Uterus (tissue), 4 donors: Measurements from ENCODE around the gene SMIM31. TPM values are rescaled to one million over a fixed set of nuclear protein-coding genes. Genes with fewer than 3 reads are reported as not detected.

Source experiments
- DNase-seq, 2 donors: peaks; one replicate each; pipeline ENCODE4 v3.0.0-alpha.2; 2019 to 2020
- H3K27ac ChIP-seq, 2 donors: fragments of 200-600 bp; sonication (generic); 1 replicate in 1 of 2; 2 replicates in 1 of 2; pipeline ENCODE4 v1.5.1; 2016 to 2018
- H3K27me3 ChIP-seq, 2 donors: fragments of 200-600 bp; sonication (generic); one replicate each; pipeline ENCODE4 v1.5.1; 2018 to 2019; ENCODE audit warnings: control low read depth in 1 of 2
- H3K36me3 ChIP-seq, 2 donors: fragments of 200-600 bp; sonication (generic); one replicate each; pipeline ENCODE4 v1.5.1; 2019; ENCODE audit warnings: control low read depth in 1 of 2
- H3K4me1 ChIP-seq, 2 donors: fragments of 200-600 bp; sonication (generic); one replicate each; pipeline ENCODE4 v1.5.1; 2018 to 2019; ENCODE audit warnings: control low read depth in 1 of 2
- H3K4me3 ChIP-seq, 2 donors: fragments of 200-600 bp; sonication (generic); 1 replicate in 1 of 2; 2 replicates in 1 of 2; pipeline ENCODE4 v1.5.1; 2018 to 2019; ENCODE audit warnings: mild to moderate bottlenecking in 1 of 2
- H3K9me3 ChIP-seq, 2 donors: fragments of 200-600 bp; sonication (generic); one replicate each; pipeline ENCODE4 v1.5.1; 2019; ENCODE audit warnings: control low read depth in 1 of 2
- CTCF ChIP-seq, 4 experiments: fragments of 200-600 bp in 2 of 4; fragments of 450-650 bp in 2 of 4; sonication (generic) in 2 of 4; IDR thresholded peaks; one replicate each; pipeline ENCODE4 v1.5.1; 2016 to 2019; ENCODE audit warnings: antibody characterized with exemption in 4 of 4, mild to moderate bottlenecking in 2 of 4, moderate library complexity in 1 of 4
- POLR2A ChIP-seq, 2 donors: fragments of 450-650 bp; IDR thresholded peaks; one replicate each; pipeline ENCODE4 v1.6.1; 2016; ENCODE audit warnings: antibody characterized with exemption in 2 of 2, mild to moderate bottlenecking in 1 of 2, moderate library complexity in 1 of 2
- intact Hi-C: fragments of 100-400 bp; cut with DNase I; formaldehyde crosslinking; loops from one replicate; pipeline ENCODE4 v1.15.1; 2023; ENCODE audit warnings: low total_unique reads
- small RNA-seq: library from RNA; depleted of rRNA; stranded (forward); fragments of <200 nt; gene quantifications from one replicate; pipeline ENCODE3, GENCODE V24; 2016
- total RNA-seq, 4 donors: library from RNA; depleted of rRNA in 3 of 4; stranded (reverse); fragments of >200 nt in 3 of 4; gene quantifications; one replicate each; pipeline versions ENCODE4 v1.1.0 to v1.2.4, GENCODE V29; 2014 to 2023
- donor health status: DM: yes; HTN: yes; CAD: no.

SMIM31 gene
- total RNA-seq, 4 donors from 2014 or later, result not detected

- intact Hi-C loops, result no loop called here
- TF ChIP-seq POLR2A (IDR thresholded peaks at IDR 0.05), result no peak
- no peak for TF ChIP-seq CTCF (IDR thresholded peaks at IDR 0.05)
These were observed 93.1 kb downstream of the SMIM31 start for GRCh38 chr4:164847016-164847415.

GRCh38 chr4:164847967-164848649, 94.2 kb downstream of the SMIM31 start:
- Histone ChIP-seq H3K9me3 (no peaks in the 10 kb centered on the region), H3K4me3 (no peak overlapping the region), H3K27ac (no peak overlapping the region), H3K4me1 (no peaks in the 10 kb centered on the region), H3K27me3 (no peaks in the 10 kb centered on the region), H3K36me3 (no peaks in the 10 kb centered on the region)
- no peak for TF ChIP-seq POLR2A (IDR thresholded peaks at IDR 0.05)
- no peak for TF ChIP-seq CTCF (IDR thresholded peaks at IDR 0.05)
- DNase-seq, result no peak
- intact Hi-C loops, result no loop called here

More at GRCh38 chr4:164847016-164847415, 93.1 kb downstream of the SMIM31 start:
- Histone ChIP-seq H3K4me3 (no peak overlapping the region), H3K27me3 (no peaks in the 10 kb centered on the region), H3K9me3 (no peaks in the 10 kb centered on the region), H3K36me3 (no peaks in the 10 kb centered on the region), H3K27ac (no peak overlapping the region), H3K4me1 (no peaks in the 10 kb centered on the region)
- no peak for DNase-seq

Small RNA genes lying within 50 kb of the gene (small RNA-seq; reads per million reads assigned to genes)
- gene RNU6-668P, result not detected

Other genes starting within 250 kb of the SMIM31 start
- 1 to 10 TPM in 1 of 4 donors, not detected in 3; 1.4 TPM for gene APELA, start 123.0 kb downstream of the SMIM31 start, total RNA-seq
- 1 to 10 TPM in 1 of 4 donors, under 1 TPM in 1, not detected in 2; 0.27 to 4.1 TPM for gene TRIM61, start 223.5 kb downstream of the SMIM31 start, total RNA-seq